PC-9 (cell line): ENCODE measurements around the gene DSTN. TPM values are rescaled to one million over a fixed set of nuclear protein-coding genes. Genes with fewer than 3 reads are reported as not detected.

Experiments used
- BruUV-seq: library from RNA; stranded (reverse); fragments of 400-500 nt; replicated peaks from 2 replicates; lab custom pipeline; 2021; lab: Mats Ljungman, UMichigan
- CTCF ChIA-PET: fragments of 300-600 bp; sonication (Branson Sonifier 250); formaldehyde crosslinking; loops from one replicate; lab custom pipeline; 2022; ENCODE audit warnings: antibody characterized with exemption; lab: Charles Lee
- POLR2A ChIA-PET: fragments of 300-600 bp; sonication (Branson Sonifier 250); formaldehyde crosslinking; loops from one replicate; lab custom pipeline; 2022; ENCODE audit warnings: antibody characterized with exemption; ENCODE audit not compliant: unreplicated experiment; lab: Charles Lee
- DNase-seq, 2 experiments: peaks; one replicate each; pipeline versions ENCODE4 v3.0.0 to v3.0.0-alpha.2; 2015 to 2022; ENCODE audit warnings: mixed read lengths in 1 of 2
- H2AFZ ChIP-seq: fragments of 200-600 bp; sonication (generic); 2 replicates; pipeline ENCODE4 v1.8.1; 2017; ENCODE audit warnings: antibody characterized with exemption
- H3F3A ChIP-seq: fragments of 200-600 bp; sonication (generic); 2 replicates; pipeline ENCODE4 v1.8.1; 2017; ENCODE audit warnings: antibody characterized with exemption, mild to moderate bottlenecking, low read depth; ENCODE audit not compliant: insufficient read depth
- H3K27ac ChIP-seq: fragments of 200-600 bp; sonication (generic); 2 replicates; pipeline ENCODE4 v1.6.1; 2016; ENCODE audit warnings: mixed run types
- H3K27me3 ChIP-seq: fragments of 200-600 bp; sonication (generic); 2 replicates; pipeline ENCODE4 v1.6.1; 2016; ENCODE audit warnings: low read depth, mixed run types; ENCODE audit not compliant: insufficient read depth
- H3K36me3 ChIP-seq: fragments of 200-600 bp; sonication (generic); 2 replicates; pipeline ENCODE4 v1.6.1; 2016; ENCODE audit warnings: low read depth, mixed run types
- H3K4me1 ChIP-seq: fragments of 200-600 bp; sonication (generic); replicated peaks from 2 replicates; pipeline ENCODE4 v1.6.1; 2016; ENCODE audit warnings: mixed run types; ENCODE audit not compliant: insufficient read depth
- H3K4me2 ChIP-seq: fragments of 200-600 bp; sonication (generic); 2 replicates; pipeline ENCODE4 v1.6.1; 2017; ENCODE audit warnings: mixed run types
- H3K4me3 ChIP-seq: fragments of 200-600 bp; sonication (generic); 2 replicates; pipeline ENCODE4 v1.6.1; 2016; ENCODE audit warnings: mixed run types
- H3K79me2 ChIP-seq: fragments of 200-600 bp; sonication (generic); 2 replicates; pipeline ENCODE4 v1.6.1; 2017; ENCODE audit warnings: low read depth, mixed run types
- H3K9me2 ChIP-seq: fragments of 200-600 bp; sonication (generic); 2 replicates; pipeline ENCODE4 v1.8.1; 2017; ENCODE audit warnings: mild to moderate bottlenecking; ENCODE audit not compliant: insufficient read depth
- H3K9me3 ChIP-seq: fragments of 200-600 bp; sonication (generic); 2 replicates; pipeline ENCODE4 v1.8.1; 2016; ENCODE audit warnings: low read depth; ENCODE audit not compliant: insufficient read depth
- H4K20me1 ChIP-seq: fragments of 200-600 bp; sonication (generic); 2 replicates; pipeline ENCODE4 v1.8.1; 2017; ENCODE audit not compliant: insufficient read depth
- CTCF ChIP-seq: fragments of 200-600 bp; sonication (generic); conservative IDR thresholded peaks from 2 replicates; pipeline ENCODE4 v1.6.1; 2017; ENCODE audit warnings: mixed run types, antibody characterized with exemption, mild to moderate bottlenecking, moderate library complexity
- EZH2 ChIP-seq: fragments of 200-600 bp; sonication (generic); IDR thresholded peaks from 2 replicates; pipeline ENCODE4 v1.8.0; 2017; ENCODE audit warnings: antibody characterized with exemption, low read depth
- intact Hi-C: fragments of 100-400 bp; cut with micrococcal nuclease; formaldehyde crosslinking; loops from one replicate; pipeline ENCODE4 v1.10.0; 2022; ENCODE audit not compliant: unreplicated experiment
- total RNA-seq: library from RNA; stranded (reverse); gene quantifications from 2 replicates; pipeline ENCODE4 v1.2.3, GENCODE V29; 2021

The DSTN gene
- total RNA-seq, 1 experiment from 2014 or later, result 366 TPM

DNA sequence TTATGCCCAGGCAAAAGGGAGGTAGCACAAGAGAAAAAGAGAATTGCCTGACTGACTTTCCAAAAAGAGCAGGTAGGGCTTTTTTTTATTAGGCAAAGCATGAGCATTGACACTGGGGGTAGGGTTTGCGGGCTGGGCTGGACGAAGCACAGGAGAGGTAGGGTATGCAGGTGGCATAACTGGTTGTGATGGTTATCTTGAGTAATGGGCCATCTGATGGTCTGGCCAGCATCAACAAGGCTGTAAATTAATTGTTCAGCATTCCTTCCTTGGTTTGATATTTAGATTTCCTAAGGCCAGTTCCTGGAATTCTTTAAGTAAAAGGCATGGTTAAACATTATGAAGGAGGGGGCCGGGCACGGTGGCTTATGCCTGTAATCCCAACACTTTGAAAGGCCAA, 24.7 kb upstream of the DSTN start:
- POLR2A ChIA-PET, result no interaction called here
- no peak overlapping the region for H2AFZ ChIP-seq
- H3K9me2 ChIP-seq, result no peaks in the 10 kb centered on the region; the same call in 1 of the 2 replicates
- H3K4me3 ChIP-seq, result no peak overlapping the region
- H4K20me1 ChIP-seq, result no peaks in the 10 kb centered on the region
- H3K27ac ChIP-seq, result no peak overlapping the region
- no peak for DNase-seq
- peaks cover 24% of the 10 kb centered on the region for H3K4me1 ChIP-seq
- no peaks in the 10 kb centered on the region for H3K79me2 ChIP-seq
- no peaks in the 10 kb centered on the region for H3K9me3 ChIP-seq
- H3F3A ChIP-seq, result peaks cover 20% of the 10 kb centered on the region
- no peaks in the 10 kb centered on the region for H3K36me3 ChIP-seq
- no TSS peak for BruUV-seq
- TF ChIP-seq CTCF (no peak), EZH2 (no peak)
- no peak overlapping the region for H3K4me2 ChIP-seq
- H3K27me3 ChIP-seq, result no peaks in the 10 kb centered on the region
- intact Hi-C loops, result no loop called here
- CTCF ChIA-PET, result no interaction called here

DNA sequence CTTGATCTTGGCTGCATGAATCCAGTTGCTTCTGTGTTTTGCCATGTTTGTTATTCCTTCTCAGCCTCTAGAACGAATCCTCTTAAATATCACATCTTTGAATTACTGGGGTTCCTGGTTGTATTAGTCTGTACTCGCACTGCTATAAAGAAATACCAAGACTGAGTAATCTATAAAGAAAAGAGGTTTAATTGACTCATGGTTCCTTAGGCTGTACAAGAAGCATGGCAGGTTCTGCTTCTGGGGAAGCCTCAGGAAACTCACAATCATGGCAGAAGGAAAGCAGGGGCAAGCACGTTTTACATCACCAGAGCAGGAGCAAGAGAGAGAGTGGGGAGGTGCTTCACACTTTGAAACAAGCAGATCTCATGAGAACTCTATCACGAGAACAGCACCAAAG, 20.7 kb upstream of the DSTN start:
- no TSS peak for BruUV-seq
- no peaks in the 10 kb centered on the region for H3K36me3 ChIP-seq

GRCh38 chr20:17555106-17555505, 14.8 kb upstream of the DSTN start:
- peak overlapping the region; percentile 92; the same call in 1 of the 2 replicates for H3K27ac ChIP-seq
- H3K27me3 ChIP-seq, result no peaks in the 10 kb centered on the region
- H3K4me1 ChIP-seq, result peaks cover 52% of the 10 kb centered on the region
- no peak for TF ChIP-seq EZH2
- no peak for TF ChIP-seq CTCF
- intact Hi-C loops, result loop anchor here (5.0 to 10.0 kb wide), 3 partner anchors 37 to 290 kb away; partner anchors contain the start of gene RRBP1
- H3K79me2 ChIP-seq, result peaks cover 23% of the 10 kb centered on the region; the same call in 1 of the 2 replicates
- BruUV-seq, result no TSS peak
- no peak for DNase-seq
- peaks cover 48% of the 10 kb centered on the region for H3F3A ChIP-seq
- no peaks in the 10 kb centered on the region for H3K9me3 ChIP-seq
- H3K4me2 ChIP-seq, result peak overlapping the region; percentile 84; the same call in 1 of the 2 replicates
- CTCF ChIA-PET, result no interaction called here
- no peaks in the 10 kb centered on the region for H4K20me1 ChIP-seq
- H2AFZ ChIP-seq, result no peak overlapping the region
- H3K9me2 ChIP-seq, result no peaks in the 10 kb centered on the region
- H3K36me3 ChIP-seq, result no peaks in the 10 kb centered on the region
- H3K4me3 ChIP-seq, result no peak overlapping the region
- POLR2A ChIA-PET, result no interaction called here

More for the DNA sequence above, 20.7 kb upstream of the DSTN start:
- H3K4me2 ChIP-seq, result no peak overlapping the region
- no peaks in the 10 kb centered on the region for H3K4me1 ChIP-seq
- DNase-seq, result no peak
- no peak overlapping the region for H3K27ac ChIP-seq
- H2AFZ ChIP-seq, result no peak overlapping the region
- intact Hi-C loops, result no loop called here
- no peaks in the 10 kb centered on the region for H3K27me3 ChIP-seq
- CTCF ChIA-PET, result no interaction called here
- no peak overlapping the region for H3K4me3 ChIP-seq
- no peaks in the 10 kb centered on the region for H4K20me1 ChIP-seq
- no peaks in the 10 kb centered on the region; the same call in 1 of the 2 replicates for H3K9me2 ChIP-seq
- 0 out of 2 replicates have a peak, but pooled peaks cover 10% of the 10 kb centered on the region for H3K79me2 ChIP-seq
- POLR2A ChIA-PET, result no interaction called here
- no peak for TF ChIP-seq CTCF
- TF ChIP-seq EZH2, result no peak
- no peaks in the 10 kb centered on the region; the same call in 1 of the 2 replicates for H3F3A ChIP-seq
- no peaks in the 10 kb centered on the region for H3K9me3 ChIP-seq
